Astrocyte of the spinal cord (primary cell): ENCODE data around the gene TCF7L2.
A peak's percentile ranks its signal among the peaks of the same experiment; 100 is the strongest.

Experiments
- DNase-seq: peaks from one replicate; pipeline ENCODE4 v3.0.0; 2011; ENCODE audit warnings: low read depth, low spot score
- H3K4me3 ChIP-seq: 2 replicates; pipeline ENCODE4 v1.5.1; 2011; ENCODE audit warnings: low read depth, mild to moderate bottlenecking, low read length, moderate library complexity
- in situ Hi-C: cut with HindIII; loops from 2 replicates; pipeline ENCODE4 v1.10.0; 2017; ENCODE audit warnings: low sequenced_read_pairs
- TF ChIP-seq, protein P1 (sequence below): IDR thresholded peaks from 2 replicates; pipeline ENCODE4 v1.5.1; 2012; ENCODE audit warnings: low read depth, mild to moderate bottlenecking, low read length, inconsistent platforms

The TCF7L2 gene

DNA sequence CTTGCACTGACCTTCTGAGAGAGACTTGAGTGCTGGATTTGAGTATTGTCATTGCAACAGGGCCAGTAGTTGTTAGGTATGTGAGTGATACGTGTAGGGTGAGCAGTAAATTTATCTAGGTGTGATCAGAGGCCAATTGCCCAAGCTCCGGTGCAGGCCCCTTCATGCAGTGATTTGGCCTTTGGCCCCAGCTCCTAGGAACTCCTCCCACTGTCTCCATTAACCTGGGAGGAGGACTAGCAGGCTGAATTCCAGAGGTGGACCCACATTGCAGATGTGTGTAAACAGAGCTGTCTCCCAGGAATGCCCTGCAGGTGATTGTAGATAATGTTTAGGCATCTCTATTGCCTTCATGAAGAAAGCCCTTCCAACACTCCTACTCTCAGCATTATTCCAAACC lies 19.5 kb downstream of the TCF7L2 start:
- in situ Hi-C loops = no loop called here
- DNase-seq = no peak
- TF ChIP-seq, protein P1, sequence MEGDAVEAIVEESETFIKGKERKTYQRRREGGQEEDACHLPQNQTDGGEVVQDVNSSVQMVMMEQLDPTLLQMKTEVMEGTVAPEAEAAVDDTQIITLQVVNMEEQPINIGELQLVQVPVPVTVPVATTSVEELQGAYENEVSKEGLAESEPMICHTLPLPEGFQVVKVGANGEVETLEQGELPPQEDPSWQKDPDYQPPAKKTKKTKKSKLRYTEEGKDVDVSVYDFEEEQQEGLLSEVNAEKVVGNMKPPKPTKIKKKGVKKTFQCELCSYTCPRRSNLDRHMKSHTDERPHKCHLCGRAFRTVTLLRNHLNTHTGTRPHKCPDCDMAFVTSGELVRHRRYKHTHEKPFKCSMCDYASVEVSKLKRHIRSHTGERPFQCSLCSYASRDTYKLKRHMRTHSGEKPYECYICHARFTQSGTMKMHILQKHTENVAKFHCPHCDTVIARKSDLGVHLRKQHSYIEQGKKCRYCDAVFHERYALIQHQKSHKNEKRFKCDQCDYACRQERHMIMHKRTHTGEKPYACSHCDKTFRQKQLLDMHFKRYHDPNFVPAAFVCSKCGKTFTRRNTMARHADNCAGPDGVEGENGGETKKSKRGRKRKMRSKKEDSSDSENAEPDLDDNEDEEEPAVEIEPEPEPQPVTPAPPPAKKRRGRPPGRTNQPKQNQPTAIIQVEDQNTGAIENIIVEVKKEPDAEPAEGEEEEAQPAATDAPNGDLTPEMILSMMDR = no peak

GRCh38 chr10:112970021-112970420 lies 20.0 kb downstream of the TCF7L2 start:
- TF ChIP-seq, protein P1 = no peak
- in situ Hi-C loops = no loop called here
- DNase-seq = peak; percentile 63
- H3K4me3 ChIP-seq = no peak overlapping the region

More for the DNA sequence above, 19.5 kb downstream of the TCF7L2 start:
- no peak overlapping the region for H3K4me3 ChIP-seq

- TF ChIP-seq, protein P1 = no peak
- in situ Hi-C loops = no loop called here
- no peak overlapping the region for H3K4me3 ChIP-seq
- no peak for DNase-seq
Observed at GRCh38 chr10:112972606-112973005, 22.6 kb downstream of the TCF7L2 start.

DNA sequence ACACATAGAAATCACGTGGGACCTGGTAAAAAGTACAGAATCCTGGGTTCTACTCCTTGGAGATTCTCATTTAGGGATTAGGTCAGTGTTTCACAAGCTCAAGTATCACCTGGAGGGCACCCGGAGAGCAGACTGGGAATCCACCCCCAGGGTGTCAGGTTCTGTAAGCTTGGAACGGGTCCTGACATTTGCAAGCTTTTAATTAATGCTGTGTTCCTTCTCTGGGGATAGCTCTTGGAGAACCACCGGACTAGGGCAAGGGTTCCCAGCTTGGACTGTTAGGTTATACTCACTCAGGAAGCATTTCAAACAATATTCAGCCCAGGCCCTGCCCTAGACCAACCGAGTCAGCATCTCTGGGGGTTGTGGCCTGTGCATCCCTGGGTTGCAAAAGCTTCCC lies 23.0 kb downstream of the TCF7L2 start:
- in situ Hi-C loops = no loop called here

GRCh38 chr10:112973805-112974204 lies 23.8 kb downstream of the TCF7L2 start:
- in situ Hi-C loops = no loop called here
- H3K4me3 ChIP-seq = no peak overlapping the region
- TF ChIP-seq, protein P1 = no peak
- DNase-seq = no peak

More for the DNA sequence above, 23.0 kb downstream of the TCF7L2 start:
- TF ChIP-seq, protein P1 = no peak
- H3K4me3 ChIP-seq = no peak overlapping the region
- no peak for DNase-seq

- no peak overlapping the region for H3K4me3 ChIP-seq
- in situ Hi-C loops = no loop called here
- no peak for DNase-seq
- TF ChIP-seq, protein P1 = no peak
Observed at GRCh38 chr10:112977426-112977898, 27.4 kb downstream of the TCF7L2 start.

DNA sequence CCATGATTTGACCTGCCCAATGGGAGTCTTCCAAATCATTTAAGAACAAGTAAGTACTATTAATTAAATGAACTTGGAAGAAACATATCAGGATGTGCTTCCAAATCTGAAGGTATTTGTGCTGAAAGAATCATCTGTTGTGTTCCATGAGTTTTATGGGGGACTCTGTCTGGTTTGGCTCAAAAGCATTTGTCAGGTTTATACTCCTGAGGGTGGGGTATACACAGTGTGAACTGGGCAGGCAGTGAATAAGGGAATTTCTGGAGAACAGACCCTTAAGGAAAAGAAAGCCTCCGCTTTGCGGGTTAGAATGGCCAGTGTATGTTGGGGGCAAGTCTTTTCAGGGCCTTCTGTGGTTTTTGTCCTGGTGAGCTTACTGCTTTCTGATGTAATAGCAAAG lies 29.9 kb downstream of the TCF7L2 start:
- peak; percentile 33 for DNase-seq
- TF ChIP-seq, protein P1 = no peak
- H3K4me3 ChIP-seq = no peak overlapping the region
- in situ Hi-C loops = no loop called here
